Measurements from ENCODE around the gene CARD18.

CARD18 gene

DNA sequence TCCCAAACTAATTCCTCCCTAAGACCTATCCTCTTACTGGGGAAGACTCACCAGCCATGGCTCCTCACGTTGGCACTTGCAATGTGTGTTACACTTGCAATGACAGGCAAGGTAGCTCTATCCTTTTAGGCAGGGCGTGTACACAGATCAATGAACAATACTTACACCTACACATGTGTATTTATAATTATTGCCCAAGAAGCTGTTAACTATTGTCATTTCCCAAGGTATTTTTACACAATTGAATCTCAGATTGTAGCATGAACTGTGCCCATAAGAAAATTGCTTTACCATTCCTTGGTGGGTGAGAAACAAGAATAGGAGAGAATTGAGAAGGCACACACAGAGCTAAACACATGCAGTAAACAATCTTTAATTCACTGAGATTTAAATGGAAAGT lies at the start of gene CARD18:
TSS of gene CARD18 (minus strand) at position 101 of the 400 bp plus-strand sequence. CDS start at position 58, 43 bp downstream.
- DNase-seq: no peak

GRCh38 chr11:105183987-105184386 lies 44.4 kb upstream of the CARD18 start:
- DNase-seq: no peak

- no peak for DNase-seq
Observed at GRCh38 chr11:105183426-105183825, 43.9 kb upstream of the CARD18 start.

DNA sequence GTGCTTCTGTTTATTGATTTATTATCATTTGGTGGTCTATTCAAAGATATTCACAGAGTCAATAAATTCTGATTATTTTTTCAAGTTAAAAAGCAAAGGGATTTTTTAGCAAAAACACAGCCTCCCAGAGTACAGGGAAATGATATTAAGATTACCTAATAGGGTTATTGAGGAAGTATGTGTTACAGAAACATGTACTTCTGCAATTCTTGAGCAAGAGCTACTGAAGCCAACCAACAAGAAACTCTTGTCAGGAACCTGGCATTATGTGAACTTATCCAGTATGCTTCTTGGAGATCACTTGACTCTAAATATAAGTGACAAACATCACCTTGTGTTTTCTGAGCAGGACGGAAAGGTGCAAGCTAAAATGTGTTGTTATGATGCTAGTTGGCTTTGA lies 42.0 kb upstream of the CARD18 start:
- DNase-seq: no peak

- DNase-seq: no peak
Observed at GRCh38 chr11:105181100-105181499, 41.5 kb upstream of the CARD18 start.

DNA sequence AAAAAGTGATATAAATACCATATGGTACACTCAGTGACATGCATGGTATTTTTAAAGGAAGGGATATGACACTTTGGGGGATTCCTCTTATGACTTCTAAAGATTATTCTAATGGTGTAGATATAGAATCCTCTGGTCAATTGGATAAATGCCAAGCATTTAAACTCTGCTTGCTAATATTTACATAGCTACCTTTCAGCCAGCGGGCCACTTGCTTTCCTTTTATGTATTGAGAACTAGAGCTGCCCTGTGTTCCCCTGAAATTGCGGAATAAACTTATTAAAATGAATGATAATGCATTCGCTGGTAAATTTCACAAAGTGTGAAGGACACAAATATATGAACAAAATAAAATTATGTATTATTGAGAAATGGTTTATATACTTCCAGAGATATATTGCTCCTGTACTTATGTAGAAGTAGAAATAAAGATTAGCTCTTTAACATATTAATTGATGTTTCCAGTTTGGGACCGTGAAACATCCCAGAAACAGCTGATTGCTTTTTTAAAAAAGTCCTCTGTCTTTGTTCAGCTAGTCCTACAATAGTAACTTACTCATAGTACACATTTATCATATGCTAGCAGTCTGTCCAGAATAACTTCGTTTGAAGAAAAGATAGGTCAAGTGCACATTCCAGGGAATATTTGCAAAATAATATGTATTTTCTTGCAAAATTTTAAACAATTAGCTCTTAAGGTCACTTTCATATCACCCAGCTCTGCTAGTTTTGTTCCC lies 40.1 kb upstream of the CARD18 start:
- no peak for DNase-seq

GRCh38 chr11:105177658-105178057 lies 38.1 kb upstream of the CARD18 start:
- DNase-seq: no peak

GRCh38 chr11:105168457-105168856 lies 28.9 kb upstream of the CARD18 start:
- DNase-seq: no peak

DNA sequence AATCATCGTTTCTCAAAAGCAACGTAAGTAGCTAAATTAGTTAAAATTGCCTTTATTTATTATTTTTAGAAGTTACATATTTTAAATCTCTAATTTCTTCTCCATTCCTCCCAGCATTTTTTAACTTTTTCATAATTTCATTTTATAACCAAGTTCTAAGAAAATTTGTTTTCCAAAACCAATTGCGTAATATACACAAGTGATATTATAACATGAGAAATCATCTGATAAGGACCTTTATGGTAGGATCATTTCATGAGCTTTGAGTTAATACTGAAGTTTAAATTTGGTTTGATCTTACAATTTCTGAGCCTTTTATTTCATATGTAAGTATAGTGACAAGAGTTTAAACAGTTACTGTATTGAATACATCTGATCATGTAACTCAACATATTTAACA lies 27.7 kb upstream of the CARD18 start:
- no peak for DNase-seq

DNA sequence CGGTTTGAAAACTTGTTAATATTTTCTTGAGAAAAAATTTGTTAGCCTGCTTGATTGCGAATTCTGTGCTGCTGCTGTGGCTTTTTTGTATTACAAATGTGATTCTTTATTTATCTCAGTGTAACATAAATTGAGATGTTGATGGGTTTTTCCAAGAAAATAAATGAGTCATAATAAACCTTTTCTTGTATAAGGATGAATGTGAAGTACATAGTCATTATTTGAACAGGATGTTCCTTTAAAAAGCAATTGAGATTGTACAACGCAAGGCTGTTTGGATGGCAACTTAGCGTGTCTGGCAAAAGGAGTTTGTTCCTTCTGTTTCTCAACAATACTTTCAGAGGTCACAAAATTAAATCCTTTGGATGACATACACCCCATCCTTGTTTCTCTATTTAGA lies 24.6 kb upstream of the CARD18 start:
- DNase-seq: no peak

DNA sequence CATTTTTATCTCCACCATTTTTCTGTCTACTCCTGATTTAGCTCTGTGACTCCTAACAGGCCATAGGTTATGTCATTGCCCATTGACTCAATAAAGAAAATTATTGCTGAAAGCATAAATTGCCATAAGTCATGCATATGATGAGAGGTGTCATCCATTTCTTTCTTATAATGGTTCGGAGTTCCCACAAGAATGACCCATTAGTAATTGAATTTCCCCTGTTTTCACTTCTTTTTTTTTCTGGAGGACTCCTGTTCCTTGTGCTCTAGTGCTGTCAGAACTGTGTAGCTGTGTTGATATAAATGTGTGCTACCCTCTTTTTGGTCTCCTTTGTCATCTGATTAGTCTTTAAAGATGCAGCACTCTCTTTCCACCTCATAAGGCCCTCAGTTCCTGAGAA lies 22.9 kb upstream of the CARD18 start:
- no peak for DNase-seq

DNA sequence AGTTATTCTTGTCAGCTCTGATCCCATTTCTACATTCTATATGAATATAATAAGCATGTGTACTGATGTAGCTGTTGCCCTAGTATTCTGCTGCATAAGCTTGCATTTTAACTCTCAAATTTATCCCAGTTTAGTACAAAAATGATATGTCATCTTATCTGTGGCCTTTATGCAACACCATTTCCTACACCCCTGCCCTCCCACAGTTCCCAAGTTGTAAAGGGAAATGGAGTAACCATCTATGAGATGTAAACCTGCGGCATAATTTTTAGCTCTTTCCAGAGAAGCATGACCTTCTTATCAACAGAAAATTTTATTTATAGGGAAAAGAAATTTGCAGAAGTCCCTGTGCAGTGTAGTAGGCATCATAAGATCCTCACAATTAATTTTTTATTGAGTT lies 18.9 kb upstream of the CARD18 start:
- no peak for DNase-seq

- DNase-seq: no peak
Observed at GRCh38 chr11:105156720-105157119, 17.2 kb upstream of the CARD18 start.

GRCh38 chr11:105156231-105156630 lies 16.7 kb upstream of the CARD18 start:
- DNase-seq: no peak

DNA sequence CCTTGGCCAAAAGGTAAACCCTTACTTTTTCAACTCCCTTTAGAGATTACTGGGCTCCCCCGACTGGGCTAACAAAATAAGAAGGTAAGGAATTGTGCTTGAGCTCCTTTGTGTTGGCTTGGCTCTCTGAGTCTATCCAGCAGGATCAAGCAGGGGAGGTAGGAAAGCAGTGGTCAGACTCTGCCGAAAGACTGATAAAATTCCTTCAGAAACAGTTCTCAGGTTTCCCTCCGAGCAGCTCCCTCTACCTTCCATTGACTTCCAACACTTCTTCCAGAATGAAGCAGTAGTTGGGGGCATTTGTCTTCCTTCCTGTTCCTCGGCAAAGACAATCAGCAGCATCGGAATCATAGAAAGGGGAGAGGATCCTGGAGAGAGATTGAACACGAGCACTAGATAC lies 16.1 kb upstream of the CARD18 start:
- no peak for DNase-seq

DNA sequence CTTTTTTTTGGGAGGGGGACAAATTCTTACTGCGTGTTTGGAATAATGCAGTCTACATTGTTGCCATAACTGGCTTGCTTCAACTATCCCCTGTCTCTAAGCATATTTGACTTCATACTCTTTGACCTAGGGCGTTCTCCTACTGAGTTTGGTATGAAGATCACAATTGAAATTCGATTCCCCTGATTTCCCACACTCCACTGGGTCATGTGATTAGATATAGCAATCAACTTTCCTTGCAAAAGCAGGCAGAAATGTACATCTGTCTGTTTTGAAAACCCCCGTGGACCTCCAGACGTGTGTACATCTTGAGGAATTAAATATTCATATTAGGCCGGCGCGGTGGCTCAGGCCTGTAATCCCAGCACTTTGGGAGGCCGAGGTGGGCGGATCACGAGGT lies 13.8 kb upstream of the CARD18 start:
- no peak for DNase-seq

DNA sequence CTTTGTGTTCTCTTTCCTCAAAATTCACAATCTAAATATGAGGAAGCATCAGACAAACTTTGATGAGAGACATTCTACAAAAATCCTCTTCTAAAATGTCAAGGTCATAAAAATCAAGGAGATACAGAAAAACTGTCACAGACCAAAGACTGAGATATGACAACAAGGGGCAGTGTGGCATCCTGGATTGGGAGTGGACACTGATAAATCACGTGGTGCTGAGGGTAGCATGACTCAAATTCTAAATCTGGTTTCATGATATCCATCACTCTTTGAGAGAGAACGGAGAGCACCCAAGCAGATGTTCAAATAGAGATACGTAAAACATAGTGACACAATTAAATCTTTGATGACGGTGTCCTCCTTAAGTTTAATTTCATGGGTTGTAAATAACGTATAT lies 13.0 kb upstream of the CARD18 start:
- DNase-seq: no peak

DNA sequence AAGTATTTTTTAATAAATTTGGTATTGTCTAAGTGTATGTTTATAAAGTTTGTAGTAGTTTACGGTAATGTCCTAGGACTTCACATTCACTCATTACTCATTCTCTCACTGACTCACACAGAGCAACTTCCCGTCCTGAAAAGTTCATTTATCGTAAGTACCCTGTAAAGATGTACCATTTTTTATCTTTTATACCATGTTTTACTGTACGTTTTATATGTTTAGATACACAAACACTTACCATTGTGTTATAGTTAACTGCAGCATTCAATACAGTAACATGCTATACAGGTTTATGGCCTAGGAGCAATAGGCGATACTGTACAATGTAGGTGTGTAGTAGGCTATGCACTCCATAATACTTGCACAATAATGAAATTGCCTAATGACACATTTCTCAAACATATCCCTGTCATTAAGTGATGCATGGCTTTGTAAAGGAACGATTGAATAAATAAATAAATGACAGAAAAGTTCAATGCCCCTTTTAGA lies 12.5 kb upstream of the CARD18 start:
- no peak for DNase-seq

DNA sequence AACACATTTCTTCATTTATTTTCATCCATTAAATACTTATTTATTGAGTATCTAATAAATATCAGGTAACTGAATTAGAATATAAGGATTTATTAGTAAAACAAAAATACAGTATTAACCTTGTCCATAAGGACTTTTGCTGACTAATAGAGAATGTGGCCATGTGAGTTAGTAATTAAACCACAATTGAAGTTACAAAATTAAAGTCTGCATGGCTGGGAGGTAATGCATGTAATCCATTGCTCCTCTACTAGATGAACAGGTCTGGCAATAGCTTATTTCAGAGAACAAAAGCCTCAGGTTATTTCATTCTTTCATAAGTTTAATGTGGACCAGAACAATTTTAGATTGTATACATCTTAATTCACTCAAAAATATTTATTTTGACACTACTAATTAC lies 9.9 kb upstream of the CARD18 start:
- no peak for DNase-seq

DNA sequence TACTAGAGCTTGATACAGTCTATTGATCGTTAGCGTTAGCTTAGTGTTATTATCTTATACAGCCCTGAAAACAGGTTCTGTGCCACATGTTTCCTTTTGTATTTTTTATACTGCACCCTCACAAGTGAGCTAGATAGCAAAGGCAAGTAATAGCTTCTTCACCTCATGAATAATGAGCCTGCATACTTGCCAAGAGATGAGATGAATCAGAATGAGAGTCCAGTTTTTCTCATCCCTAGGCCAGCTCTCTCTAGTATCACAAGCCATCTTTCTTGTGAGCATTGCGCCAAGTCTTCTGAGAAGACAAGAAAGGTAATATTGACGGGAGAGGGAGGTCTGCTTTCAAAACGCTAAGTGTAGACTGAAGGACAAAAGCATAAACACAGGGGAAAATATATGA lies 8.7 kb upstream of the CARD18 start:
- no peak for DNase-seq

GRCh38 chr11:105144887-105145286 lies 5.3 kb upstream of the CARD18 start:
- no peak for DNase-seq

DNA sequence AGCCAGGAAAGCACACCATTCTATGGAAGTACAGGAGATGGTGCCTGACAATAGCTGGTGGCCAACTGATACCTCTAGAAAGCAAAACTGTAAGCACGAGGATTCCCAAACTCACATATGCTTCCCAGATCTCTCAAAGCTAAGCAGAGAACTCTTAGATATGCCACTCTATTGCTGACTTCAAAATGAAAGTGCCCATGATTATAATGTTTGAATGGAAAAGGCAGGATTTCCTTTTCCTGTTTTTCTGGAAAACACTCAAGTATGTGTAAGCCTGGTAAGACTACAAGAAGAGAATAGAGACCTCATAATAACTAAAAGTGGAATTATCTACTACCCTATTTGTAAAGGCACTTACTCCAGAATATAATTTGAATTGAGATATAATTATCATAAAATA lies 2.6 kb upstream of the CARD18 start:
- DNase-seq: no peak

DNA sequence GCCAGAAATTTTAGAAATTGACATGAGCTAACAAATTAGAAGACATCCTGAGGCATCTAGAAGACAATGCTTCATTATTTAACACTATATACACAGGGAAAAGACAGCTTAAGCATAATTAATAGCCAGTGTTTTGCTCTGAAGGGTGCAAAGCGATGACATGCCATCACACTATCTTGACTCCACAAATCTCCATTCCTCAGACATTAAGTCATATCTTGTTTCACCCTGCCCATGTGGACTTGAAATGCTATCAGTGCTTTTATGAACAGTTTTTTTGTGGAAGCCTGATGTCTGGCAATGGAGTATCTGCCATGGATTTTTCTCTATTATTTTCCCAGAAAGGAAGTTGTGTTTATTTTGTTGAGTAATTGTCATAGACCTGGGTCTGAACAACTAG lies 2.3 kb downstream of the CARD18 start:
- DNase-seq: no peak

DNA sequence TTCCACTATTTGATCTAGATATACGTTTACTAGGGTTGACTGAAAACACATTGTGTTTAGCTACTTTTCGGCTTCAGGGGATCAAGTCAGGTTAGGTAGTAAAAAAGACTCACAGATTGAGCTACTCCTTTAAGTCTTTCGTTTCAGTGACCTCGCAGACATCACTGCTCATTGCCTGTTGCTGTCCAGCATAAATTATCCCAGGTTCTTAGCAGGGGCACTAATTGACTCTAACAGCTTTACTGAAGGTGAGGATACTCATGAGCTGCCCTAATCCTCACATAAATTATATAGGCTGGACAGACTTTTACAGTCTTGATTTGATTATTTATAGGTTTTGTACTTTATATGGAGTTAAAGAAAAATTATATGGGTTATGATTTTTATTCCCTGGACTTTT lies 3.7 kb downstream of the CARD18 start:
- DNase-seq: no peak
